Measurements from ENCODE around the gene RBPMS2. TPM values are rescaled to one million over a fixed set of nuclear protein-coding genes. Genes with fewer than 3 reads are reported as not detected.

RBPMS2 gene
- total RNA-seq, 4 donors from 2014 or later, result 1.5 to 58.4 (median 6.4) TPM

GRCh38 chr15:64767203-64767602 lies 8.2 kb downstream of the RBPMS2 start:
- Histone ChIP-seq H3K9me3 (no peaks in the 10 kb centered on the region), H3K27ac (no peak overlapping the region), H3K27me3 (no peaks in the 10 kb centered on the region), H3K4me3 (no peak overlapping the region), H3K4me1 (no peaks in the 10 kb centered on the region), H3K36me3 (no peaks in the 10 kb centered on the region)
- intact Hi-C loops (cut with DNase I; ENCODE audit: low total_unique reads), result no loop called here
- DNase-seq, result no peak
- no peak for TF ChIP-seq CTCF (IDR thresholded peaks at IDR 0.05)
- TF ChIP-seq POLR2A (IDR thresholded peaks at IDR 0.05), result no peak

GRCh38 chr15:64766058-64766457 lies 9.3 kb downstream of the RBPMS2 start:
- no peaks in the 10 kb centered on the region for H3K9me3 ChIP-seq

GRCh38 chr15:64763874-64764273 lies 11.5 kb downstream of the RBPMS2 start:
- intact Hi-C loops (cut with DNase I; ENCODE audit: low total_unique reads), result no loop called here
- no peak for DNase-seq
- Histone ChIP-seq H3K27me3 (no peaks in the 10 kb centered on the region), H3K36me3 (no peaks in the 10 kb centered on the region), H3K9me3 (no peaks in the 10 kb centered on the region), H3K4me1 (no peaks in the 10 kb centered on the region), H3K27ac (peak overlapping the region in 1 of 2 donors; percentile 59), H3K4me3 (no peak overlapping the region)
- TF ChIP-seq CTCF (IDR thresholded peaks at IDR 0.05), result no peak
- no peak for TF ChIP-seq POLR2A (IDR thresholded peaks at IDR 0.05)

More at GRCh38 chr15:64766058-64766457, 9.3 kb downstream of the RBPMS2 start:
- Histone ChIP-seq H3K27me3 (no peaks in the 10 kb centered on the region), H3K36me3 (no peaks in the 10 kb centered on the region), H3K27ac (no peak overlapping the region), H3K4me3 (no peak overlapping the region), H3K4me1 (no peaks in the 10 kb centered on the region)
- intact Hi-C loops (cut with DNase I; ENCODE audit: low total_unique reads), result no loop called here
- DNase-seq, result no peak
- no peak for TF ChIP-seq POLR2A (IDR thresholded peaks at IDR 0.05)
- no peak for TF ChIP-seq CTCF (IDR thresholded peaks at IDR 0.05)

GRCh38 chr15:64763462-64763861 lies 11.9 kb downstream of the RBPMS2 start:
- no peaks in the 10 kb centered on the region for H3K4me1 ChIP-seq
- intact Hi-C loops (cut with DNase I; ENCODE audit: low total_unique reads), result no loop called here
- H3K27ac ChIP-seq, result peak overlapping the region in 1 of 2 donors; percentile 59
- no peaks in the 10 kb centered on the region for H3K9me3 ChIP-seq
- H3K27me3 ChIP-seq, result no peaks in the 10 kb centered on the region
- TF ChIP-seq CTCF (IDR thresholded peaks at IDR 0.05) (no peak), POLR2A (IDR thresholded peaks at IDR 0.05) (no peak)
- no peaks in the 10 kb centered on the region for H3K36me3 ChIP-seq
- DNase-seq, result no peak
- H3K4me3 ChIP-seq, result no peak overlapping the region

GRCh38 chr15:64763021-64763420 lies 12.4 kb downstream of the RBPMS2 start:
- H3K27ac ChIP-seq, result peak overlapping the region; percentile 52 to 59
- intact Hi-C loops (cut with DNase I; ENCODE audit: low total_unique reads), result no loop called here
- H3K4me1 ChIP-seq, result no peaks in the 10 kb centered on the region
- DNase-seq, result no peak
- no peaks in the 10 kb centered on the region for H3K27me3 ChIP-seq
- no peaks in the 10 kb centered on the region for H3K9me3 ChIP-seq
- no peaks in the 10 kb centered on the region for H3K36me3 ChIP-seq
- no peak overlapping the region for H3K4me3 ChIP-seq
- TF ChIP-seq CTCF (IDR thresholded peaks at IDR 0.05) (no peak), POLR2A (IDR thresholded peaks at IDR 0.05) (no peak)

Data from uterus (tissue), 4 donors.